Measurements from ENCODE around the gene EXT2. TPM values are rescaled to one million over a fixed set of nuclear protein-coding genes. Genes with fewer than 3 reads are reported as not detected.

The EXT2 gene
- total RNA-seq, 4 donors from 2014 or later, result 52.6 to 116 (median 81.3) TPM

GRCh38 chr11:44257338-44258189 lies 162.1 kb downstream of the EXT2 start:
- H3K4me3 ChIP-seq, result no peak overlapping the region
- no peak for DNase-seq
- H3K27ac ChIP-seq, result no peak overlapping the region
- no peaks in the 10 kb centered on the region for H3K27me3 ChIP-seq
- no peaks in the 10 kb centered on the region for H3K4me1 ChIP-seq
- no peaks in the 10 kb centered on the region for H3K9me3 ChIP-seq
- H3K36me3 ChIP-seq, result no peaks in the 10 kb centered on the region
- no peak for TF ChIP-seq POLR2A (IDR thresholded peaks at IDR 0.05)
- TF ChIP-seq CTCF (IDR thresholded peaks at IDR 0.05), result no peak
- intact Hi-C loops (cut with DNase I; ENCODE audit: low total_unique reads), result no loop called here

- H3K4me3 ChIP-seq, result no peak overlapping the region
- H3K27ac ChIP-seq, result no peak overlapping the region
- no peaks in the 10 kb centered on the region for H3K4me1 ChIP-seq
- no peaks in the 10 kb centered on the region for H3K36me3 ChIP-seq
- intact Hi-C loops (cut with DNase I; ENCODE audit: low total_unique reads), result no loop called here
- H3K27me3 ChIP-seq, result no peaks in the 10 kb centered on the region
- no peaks in the 10 kb centered on the region for H3K9me3 ChIP-seq
- no peak for DNase-seq
- TF ChIP-seq CTCF (IDR thresholded peaks at IDR 0.05) (no peak), POLR2A (IDR thresholded peaks at IDR 0.05) (no peak)
These were observed 162.7 kb downstream of the EXT2 start for GRCh38 chr11:44258190-44258489.

- intact Hi-C loops (cut with DNase I; ENCODE audit: low total_unique reads), result no loop called here
- H3K27me3 ChIP-seq, result no peaks in the 10 kb centered on the region
- TF ChIP-seq CTCF (IDR thresholded peaks at IDR 0.05) (no peak), POLR2A (IDR thresholded peaks at IDR 0.05) (no peak)
- no peak overlapping the region for H3K4me3 ChIP-seq
- no peak overlapping the region for H3K27ac ChIP-seq
- no peak for DNase-seq
- no peaks in the 10 kb centered on the region for H3K36me3 ChIP-seq
- no peaks in the 10 kb centered on the region for H3K4me1 ChIP-seq
- no peaks in the 10 kb centered on the region for H3K9me3 ChIP-seq
These were observed 163.5 kb downstream of the EXT2 start for GRCh38 chr11:44258839-44259420.

GRCh38 chr11:44260081-44260480 lies 164.6 kb downstream of the EXT2 start:
- Histone ChIP-seq H3K27me3 (no peaks in the 10 kb centered on the region), H3K9me3 (no peaks in the 10 kb centered on the region), H3K36me3 (no peaks in the 10 kb centered on the region), H3K27ac (no peak overlapping the region), H3K4me1 (no peaks in the 10 kb centered on the region), H3K4me3 (no peak overlapping the region)
- TF ChIP-seq CTCF (IDR thresholded peaks at IDR 0.05) (no peak), POLR2A (IDR thresholded peaks at IDR 0.05) (no peak)
- intact Hi-C loops (cut with DNase I; ENCODE audit: low total_unique reads), result no loop called here
- DNase-seq, result no peak

- intact Hi-C loops (cut with DNase I; ENCODE audit: low total_unique reads), result no loop called here
- Histone ChIP-seq H3K36me3 (no peaks in the 10 kb centered on the region), H3K27ac (no peak overlapping the region), H3K4me1 (no peaks in the 10 kb centered on the region), H3K27me3 (no peaks in the 10 kb centered on the region), H3K9me3 (no peaks in the 10 kb centered on the region), H3K4me3 (no peak overlapping the region)
- no peak for DNase-seq
- TF ChIP-seq CTCF (IDR thresholded peaks at IDR 0.05) (no peak), POLR2A (IDR thresholded peaks at IDR 0.05) (no peak)
These were observed 166.5 kb downstream of the EXT2 start for GRCh38 chr11:44261800-44262591.
